Stimulated activated CD4-positive, alpha-beta T cell treated with anti-CD3 and anti-CD28 coated beads, TNF-alpha, amount 100 ng/mL, for 4 hours (primary cell): ENCODE data around the gene ZNF592.

ENCODE experiments used
- DNase-seq, 3 experiments: peaks; one replicate each; pipeline ENCODE4 v3.0.0-alpha.2; 2020; ENCODE audit warnings: low read depth in 3 of 3

The ZNF592 gene

DNA sequence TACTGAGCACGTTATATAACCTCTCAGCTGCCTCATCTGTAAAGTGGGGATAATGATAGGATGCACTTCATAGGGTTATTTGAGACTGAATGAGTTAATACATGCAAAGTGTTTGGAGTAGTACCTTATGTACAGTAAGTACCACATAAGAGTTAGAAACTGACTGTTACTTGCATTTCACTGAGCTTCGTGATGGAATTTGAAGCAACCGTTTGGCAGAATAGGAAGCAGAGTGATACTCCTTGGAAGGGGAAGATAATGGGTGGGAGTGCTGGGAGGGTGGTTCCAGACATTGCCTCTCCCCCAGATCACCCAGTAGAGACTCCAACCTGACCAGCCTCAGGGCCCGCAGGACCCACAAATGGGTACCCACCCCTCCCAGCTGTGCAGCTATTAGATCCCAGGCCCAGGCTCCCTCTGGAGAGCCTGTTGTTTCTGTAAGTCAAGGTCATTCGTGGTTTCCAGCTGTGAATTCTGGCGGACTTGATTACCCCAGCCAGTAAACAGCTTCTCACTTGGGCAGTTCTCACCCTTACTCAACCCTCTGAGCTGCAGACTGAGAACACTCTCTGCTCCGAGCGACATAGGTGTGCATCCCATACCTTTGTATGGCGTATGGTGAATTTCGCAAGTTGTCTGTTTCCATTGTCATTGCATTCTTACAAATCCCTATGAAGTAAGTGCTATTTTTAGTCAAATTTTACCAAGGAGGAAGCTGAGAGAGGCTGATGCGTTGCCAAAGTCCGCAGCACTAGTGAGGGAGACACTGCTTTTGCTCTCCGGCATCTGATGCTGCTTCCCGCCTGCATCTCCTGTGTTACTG, 79.9 kb downstream of the ZNF592 start:
- no peak for DNase-seq

DNA sequence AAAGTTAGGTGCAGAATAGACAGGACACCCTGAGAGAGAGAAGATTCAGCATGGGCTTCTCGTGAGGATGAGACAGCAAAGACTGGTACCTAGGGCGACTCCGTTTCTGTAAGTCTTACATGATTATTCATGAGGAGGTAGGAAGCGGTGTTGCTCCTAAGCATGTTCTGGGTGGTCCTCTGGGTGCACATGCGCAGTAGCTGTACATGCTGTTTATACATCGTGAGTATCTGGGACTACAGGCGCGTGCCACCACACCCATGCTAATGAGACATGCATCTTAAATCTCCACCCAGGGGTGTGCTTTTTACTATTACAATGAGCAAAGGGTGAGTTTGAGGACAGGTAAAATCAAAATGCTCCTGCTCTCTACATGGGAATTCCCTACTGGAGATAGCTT, 81.0 kb downstream of the ZNF592 start:
- DNase-seq, result no peak

GRCh38 chr15:84830036-84830435, 81.6 kb downstream of the ZNF592 start:
- no peak for DNase-seq

DNA sequence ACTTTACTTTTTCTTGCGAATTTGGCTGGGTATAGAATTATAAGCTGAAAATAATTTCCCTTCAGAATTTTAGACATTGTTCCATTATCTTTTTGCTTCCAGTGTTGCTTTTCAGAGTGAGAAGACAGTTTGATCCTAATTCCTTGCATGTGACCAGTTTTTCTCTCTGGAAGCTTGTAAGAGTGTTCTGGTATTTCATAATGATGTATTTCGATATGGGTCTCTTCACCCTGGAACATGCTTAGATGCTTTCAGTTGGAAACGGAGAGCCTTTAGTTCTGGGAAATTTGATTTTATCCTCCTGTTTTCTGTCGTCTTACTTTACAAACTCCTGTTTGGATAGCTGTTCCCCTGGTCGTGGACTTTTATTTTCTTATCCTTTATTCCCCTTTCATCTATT, 82.6 kb downstream of the ZNF592 start:
- no peak for DNase-seq

- no peak for DNase-seq
These were observed 83.2 kb downstream of the ZNF592 start for GRCh38 chr15:84831613-84832012.

GRCh38 chr15:84832448-84833040, 84.2 kb downstream of the ZNF592 start:
- no peak for DNase-seq

GRCh38 chr15:84833447-84834228, 85.2 kb downstream of the ZNF592 start:
- no peak for DNase-seq

- DNase-seq, result no peak
These were observed 86.0 kb downstream of the ZNF592 start for GRCh38 chr15:84834229-84834955.

DNA sequence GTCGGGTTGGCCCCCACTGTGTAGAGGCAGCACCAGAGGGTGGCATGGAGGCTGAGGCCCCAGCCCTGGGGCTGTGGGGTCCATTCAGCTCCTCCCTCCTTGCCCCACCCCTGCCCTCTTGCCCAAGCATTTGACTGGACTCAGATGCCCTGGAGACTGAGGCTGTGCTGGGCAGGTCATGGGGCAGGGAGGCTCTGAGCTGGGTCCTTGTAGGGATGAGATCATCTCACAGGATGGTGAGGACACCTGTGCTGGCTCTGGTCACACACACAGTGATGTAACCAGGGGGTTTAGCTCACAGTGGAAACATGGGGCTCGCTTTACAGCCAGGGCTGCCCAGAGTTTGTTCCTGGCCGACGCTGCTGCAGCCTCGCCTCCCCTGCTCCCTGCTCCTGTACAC, 86.6 kb downstream of the ZNF592 start:
- no peak for DNase-seq

- no peak for DNase-seq
These were observed 87.4 kb downstream of the ZNF592 start for GRCh38 chr15:84835661-84836337.

DNA sequence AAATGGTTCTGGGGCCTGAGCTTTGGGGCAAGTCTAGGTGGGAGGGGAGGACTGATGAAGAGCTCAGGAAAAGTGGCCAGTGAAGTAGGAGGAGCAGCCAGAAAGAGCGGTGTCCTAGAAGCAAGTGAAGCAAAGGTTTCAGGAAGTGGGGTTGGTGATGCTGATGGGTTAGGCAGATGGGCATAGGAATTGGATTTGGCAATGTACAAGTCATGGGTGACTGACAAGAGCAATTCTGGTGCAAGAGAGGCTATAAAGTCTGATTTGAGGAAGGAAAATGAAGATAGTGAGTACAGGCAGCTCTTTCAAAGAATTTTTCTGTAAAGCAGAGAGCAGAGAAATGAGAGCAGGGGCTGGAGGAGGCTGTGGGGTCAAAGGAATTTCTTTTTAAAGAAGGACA, 88.5 kb downstream of the ZNF592 start:
- DNase-seq, result no peak

GRCh38 chr15:84839714-84840113, 91.3 kb downstream of the ZNF592 start:
- no peak for DNase-seq

DNA sequence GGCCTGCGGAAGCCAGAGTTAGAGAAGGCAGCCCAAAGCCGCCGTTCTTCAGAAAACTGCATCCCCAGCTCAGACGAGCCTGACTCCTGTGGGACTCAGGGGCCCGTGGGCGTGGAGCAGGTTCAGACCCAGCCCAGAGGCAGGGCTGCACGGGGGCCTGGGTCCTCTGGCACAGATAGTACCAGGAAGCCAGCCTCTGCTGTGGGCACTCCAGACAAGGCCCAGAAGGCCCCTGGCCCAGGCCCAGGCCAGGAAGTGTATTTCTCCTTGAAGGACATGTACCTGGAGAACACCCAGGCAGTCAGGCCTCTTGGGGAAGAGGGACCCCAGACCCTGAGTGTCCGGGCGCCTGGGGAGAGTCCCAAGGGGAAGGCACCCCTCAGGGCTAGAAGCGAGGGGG, 91.9 kb downstream of the ZNF592 start:
- DNase-seq, result no peak

- no peak for DNase-seq
These were observed 92.5 kb downstream of the ZNF592 start for GRCh38 chr15:84840741-84841429.

DNA sequence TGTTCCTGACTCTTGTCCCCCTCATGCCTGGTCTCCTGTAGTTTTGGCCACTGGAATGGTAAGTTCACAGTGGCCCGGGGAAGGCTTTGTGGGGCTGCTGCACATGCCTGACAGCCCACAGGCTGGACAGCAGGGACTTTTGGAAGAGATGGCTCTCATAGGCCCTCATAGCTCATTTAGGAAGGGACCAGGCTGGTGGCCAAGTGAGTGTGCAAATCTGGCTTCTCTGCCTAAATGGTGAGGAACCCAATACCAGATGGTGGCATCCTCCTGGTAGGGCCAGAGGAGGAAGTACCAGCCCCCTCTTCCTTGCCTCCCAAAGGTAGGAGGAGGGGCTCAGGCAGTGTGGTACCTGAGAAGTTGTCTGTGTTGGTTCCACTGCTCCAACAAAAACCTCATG, 94.4 kb downstream of the ZNF592 start:
- DNase-seq, result no peak

GRCh38 chr15:84844964-84845363, 96.6 kb downstream of the ZNF592 start:
- DNase-seq, result no peak

DNA sequence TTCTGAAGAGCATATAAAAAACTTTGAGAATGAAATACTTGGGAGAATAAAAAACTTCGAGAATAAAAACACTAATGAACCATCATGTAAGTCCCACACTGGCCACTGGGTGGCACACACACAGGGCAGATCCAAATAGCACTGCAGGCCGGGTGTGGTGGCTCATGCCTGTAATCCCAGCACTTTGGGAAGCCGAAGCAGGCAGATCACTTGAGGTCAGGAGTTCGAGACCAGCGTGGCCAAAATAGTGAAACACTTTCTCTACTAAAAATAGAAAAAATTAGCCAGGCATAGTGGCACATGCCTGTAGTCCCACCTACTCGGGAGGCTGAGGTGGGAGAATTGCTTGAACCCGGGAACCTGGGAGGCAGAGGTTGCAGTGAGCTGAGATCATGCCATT, 97.2 kb downstream of the ZNF592 start:
- DNase-seq, result peak in 1 of 3 experiments; percentile 6

- DNase-seq, result no peak
These were observed 97.9 kb downstream of the ZNF592 start for GRCh38 chr15:84846269-84846668.

DNA sequence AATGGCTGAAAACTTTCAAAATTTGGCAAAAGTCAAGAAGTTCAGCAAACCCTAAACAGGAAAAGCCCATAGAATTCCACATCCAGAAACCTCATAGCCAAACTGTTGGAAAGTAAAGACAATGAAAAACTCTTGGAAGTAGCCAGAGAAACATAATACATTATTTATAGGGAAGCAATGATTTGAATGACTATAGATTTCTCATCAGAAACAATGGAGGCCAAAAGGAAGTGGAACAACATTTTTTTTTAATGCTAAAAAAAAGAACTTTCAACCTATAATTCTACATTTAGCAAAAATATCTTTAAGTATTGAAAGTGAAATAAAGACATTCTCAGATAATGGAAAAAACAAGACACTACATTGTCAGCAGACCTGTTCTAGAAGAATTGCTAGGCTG, 99.0 kb downstream of the ZNF592 start:
- DNase-seq, result no peak

- no peak for DNase-seq
These were observed 103.8 kb downstream of the ZNF592 start for GRCh38 chr15:84852212-84852611.

DNA sequence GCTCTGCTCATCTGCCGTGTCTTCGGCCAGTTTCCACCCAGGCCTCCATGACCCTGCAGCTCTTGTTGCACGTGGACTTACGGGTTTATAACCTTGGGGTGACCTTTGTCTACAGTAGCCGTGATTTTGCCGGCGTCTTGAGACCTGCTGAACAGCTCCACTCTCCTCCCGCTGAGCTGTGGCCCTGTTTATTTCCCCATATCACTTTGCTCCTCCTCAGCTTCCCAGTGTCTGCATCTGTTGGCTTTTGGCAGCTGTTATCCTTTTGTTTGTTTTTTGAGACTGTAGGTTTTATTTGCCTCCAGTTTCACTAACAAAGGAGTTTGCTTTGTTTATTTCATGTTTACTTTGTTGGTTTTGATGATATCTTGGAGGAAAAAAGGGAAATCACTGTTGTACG, 106.7 kb downstream of the ZNF592 start:
- DNase-seq, result no peak
